HG02885 (cell line): ENCODE results near the gene PCK1.
"Not testable (repeated sequence)": the region's sequence is repeated elsewhere in the genome, so short reads cannot be mapped to it uniquely, and the experiment has no call there.

Experiments
- ATAC-seq: cut with Tn5 transposase; IDR thresholded peaks from one replicate; pipeline ENCODE4 v1.9.1; 2021; ENCODE audit warnings: mild to moderate bottlenecking; ENCODE audit not compliant: unreplicated experiment, poor library complexity

PCK1 gene

GRCh38 chr20:57560554-57561355, at the start of gene PCK1:
TSS of gene PCK1 (plus strand) at chr20:57561110. CDS start at chr20:57561412, 302 bp downstream.
- no peak for ATAC-seq

GRCh38 chr20:57511709-57512108, 49.2 kb upstream of the PCK1 start:
- ATAC-seq: not testable (repeated sequence)

- no peak for ATAC-seq
Observed at GRCh38 chr20:57512432-57512831, 48.5 kb upstream of the PCK1 start.

- ATAC-seq: no peak
Observed at GRCh38 chr20:57513199-57513598, 47.7 kb upstream of the PCK1 start.

- no peak for ATAC-seq
Observed at GRCh38 chr20:57514273-57514751, 46.6 kb upstream of the PCK1 start.

- no peak for ATAC-seq
Observed at GRCh38 chr20:57517904-57518303, 43.0 kb upstream of the PCK1 start.

- no peak for ATAC-seq
Observed at GRCh38 chr20:57522380-57523140, 38.4 kb upstream of the PCK1 start.

GRCh38 chr20:57523782-57524181, 37.1 kb upstream of the PCK1 start:
- no peak for ATAC-seq

GRCh38 chr20:57524511-57525176, 36.3 kb upstream of the PCK1 start, which contains the start of gene CTCFL:
TSS of gene CTCFL (minus strand) at chr20:57525140. CDS start at chr20:57524205, 935 bp downstream.
- ATAC-seq: no peak

- no peak for ATAC-seq
Observed at GRCh38 chr20:57525328-57526086, 35.4 kb upstream of the PCK1 start.

GRCh38 chr20:57526087-57526884, 34.6 kb upstream of the PCK1 start:
- ATAC-seq: no peak

GRCh38 chr20:57526885-57527460, 33.9 kb upstream of the PCK1 start:
- no peak for ATAC-seq

- no peak for ATAC-seq
Observed at GRCh38 chr20:57527728-57528127, 33.2 kb upstream of the PCK1 start.

GRCh38 chr20:57528148-57528547, 32.8 kb upstream of the PCK1 start:
- ATAC-seq: no peak

GRCh38 chr20:57529160-57529585, 31.7 kb upstream of the PCK1 start:
- ATAC-seq: no peak

- no peak for ATAC-seq
Observed at GRCh38 chr20:57529810-57530209, 31.1 kb upstream of the PCK1 start.

GRCh38 chr20:57530327-57530981, 30.5 kb upstream of the PCK1 start:
- ATAC-seq: no peak

GRCh38 chr20:57532104-57532503, 28.8 kb upstream of the PCK1 start:
- no peak for ATAC-seq
